ENCODE measurements around the gene CENPE. TPM values are rescaled to one million over a fixed set of nuclear protein-coding genes. Genes with fewer than 3 reads are reported as not detected.
A peak's percentile ranks its signal among the peaks of the same experiment; 100 is the strongest.
"Not testable (repeated sequence)": the region's sequence is repeated elsewhere in the genome, so short reads cannot be mapped to it uniquely, and the experiment has no call there.

CENPE gene
- total and polyA plus RNA-seq, 12 donors: 0.09 to 2.6 (median 0.61) TPM

DNA sequence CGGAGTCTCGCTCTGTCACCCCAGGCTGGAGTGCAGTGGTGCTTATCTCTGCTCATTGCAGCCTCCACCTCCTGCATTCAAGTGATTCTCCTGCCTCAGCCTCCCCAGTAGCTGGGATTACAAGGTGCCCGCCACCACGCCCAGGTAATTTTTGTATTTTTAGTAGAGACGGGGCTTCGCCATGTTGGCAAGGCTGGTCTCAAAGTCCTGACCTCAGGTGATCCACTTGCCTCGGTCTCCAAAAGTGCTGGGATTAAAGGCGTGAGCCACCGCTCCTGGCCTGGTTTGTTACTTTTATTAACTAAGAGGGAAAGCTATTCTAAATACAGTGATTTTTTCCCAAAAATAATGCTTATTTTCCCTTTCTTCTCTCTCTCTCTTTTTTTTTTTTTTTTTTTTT lies 866 bp upstream of the CENPE start:
- DNase-seq: no peak
- Histone ChIP-seq H3K36me3 (peaks cover 0 to 15% (median 0%) of the 10 kb centered on the region in 9 donors), H3K27me3 (peaks cover 0 to 5% (median 0%) of the 10 kb centered on the region in 7 donors), H3K27ac (peak overlapping the region in 1 of 10 donors; percentile 83), H3K9me3 (no peaks in the 10 kb centered on the region), H3K4me1 (peaks cover 0 to 16% (median 6%) of the 10 kb centered on the region in 9 donors), H3K4me3 (peak overlapping the region; percentile 52 to 82 (median 70))
- TF ChIP-seq, protein P1, sequence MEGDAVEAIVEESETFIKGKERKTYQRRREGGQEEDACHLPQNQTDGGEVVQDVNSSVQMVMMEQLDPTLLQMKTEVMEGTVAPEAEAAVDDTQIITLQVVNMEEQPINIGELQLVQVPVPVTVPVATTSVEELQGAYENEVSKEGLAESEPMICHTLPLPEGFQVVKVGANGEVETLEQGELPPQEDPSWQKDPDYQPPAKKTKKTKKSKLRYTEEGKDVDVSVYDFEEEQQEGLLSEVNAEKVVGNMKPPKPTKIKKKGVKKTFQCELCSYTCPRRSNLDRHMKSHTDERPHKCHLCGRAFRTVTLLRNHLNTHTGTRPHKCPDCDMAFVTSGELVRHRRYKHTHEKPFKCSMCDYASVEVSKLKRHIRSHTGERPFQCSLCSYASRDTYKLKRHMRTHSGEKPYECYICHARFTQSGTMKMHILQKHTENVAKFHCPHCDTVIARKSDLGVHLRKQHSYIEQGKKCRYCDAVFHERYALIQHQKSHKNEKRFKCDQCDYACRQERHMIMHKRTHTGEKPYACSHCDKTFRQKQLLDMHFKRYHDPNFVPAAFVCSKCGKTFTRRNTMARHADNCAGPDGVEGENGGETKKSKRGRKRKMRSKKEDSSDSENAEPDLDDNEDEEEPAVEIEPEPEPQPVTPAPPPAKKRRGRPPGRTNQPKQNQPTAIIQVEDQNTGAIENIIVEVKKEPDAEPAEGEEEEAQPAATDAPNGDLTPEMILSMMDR (IDR thresholded peaks at IDR 0.05): no peak
- intact Hi-C loops (cut with DNase I): no loop called here
- WGBS, 2 donors: 86 to 88% methylated on average over 9 of the region's 9 CpGs
- peak in 1 of 8 donors; percentile 6 for ATAC-seq

DNA sequence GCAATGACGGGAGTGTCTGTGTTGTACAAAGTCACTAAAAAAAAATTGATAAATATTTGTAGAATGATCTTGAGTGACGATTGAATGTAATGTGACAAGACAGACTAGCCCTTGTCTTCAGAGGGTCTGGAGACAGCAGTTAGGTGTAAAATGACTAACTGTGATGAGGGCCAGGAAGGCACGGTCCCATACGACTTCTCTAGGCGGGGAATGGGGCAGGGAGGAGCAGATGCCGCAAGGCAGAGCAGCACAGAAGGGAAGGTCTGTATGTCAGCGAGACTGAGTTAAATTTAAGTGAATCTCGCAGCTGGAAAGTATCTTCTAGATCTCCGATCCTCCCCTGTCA lies 405 bp downstream of the CENPE start:
- TF ChIP-seq, protein P1 (IDR thresholded peaks at IDR 0.05): no peak
- ATAC-seq: peak; percentile 17 to 71 (median 40)
- peaks cover 0 to 5% (median 0%) of the 10 kb centered on the region in 7 donors for H3K27me3 ChIP-seq
- intact Hi-C loops (cut with DNase I): no loop called here
- no peaks in the 10 kb centered on the region for H3K9me3 ChIP-seq
- H3K27ac ChIP-seq: peak overlapping the region in 4 of 10 donors; percentile 48 to 83 (median 66)
- peaks cover 0 to 16% (median 6%) of the 10 kb centered on the region in 9 donors for H3K4me1 ChIP-seq
- no peak for DNase-seq
- H3K36me3 ChIP-seq: peaks cover 0 to 24% (median 0%) of the 10 kb centered on the region in 9 donors
- 2% methylated on average over 9 of the region's 9 CpGs for WGBS, 2 donors
- H3K4me3 ChIP-seq: peak overlapping the region; percentile 52 to 82 (median 70)

DNA sequence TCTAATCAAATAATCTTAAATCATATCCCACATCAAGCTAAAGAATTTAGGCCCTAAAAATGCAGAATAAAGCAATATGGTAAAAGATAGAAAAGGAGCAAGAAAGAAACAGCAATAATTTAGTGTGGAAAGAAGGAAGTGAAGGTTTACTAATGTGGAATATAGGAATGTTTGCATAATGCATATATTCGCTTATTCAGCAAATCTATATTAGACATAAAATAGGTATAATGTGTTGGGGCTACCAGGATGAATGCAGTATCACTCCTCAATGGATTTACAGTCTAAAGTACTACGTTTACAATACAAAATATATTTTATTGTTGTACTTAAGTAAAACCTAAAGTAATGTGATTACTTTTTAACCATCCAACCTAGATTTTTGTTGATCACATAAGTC lies 4.7 kb downstream of the CENPE start:
- intact Hi-C loops (cut with DNase I): no loop called here
- DNase-seq: no peak
- Histone ChIP-seq H3K4me1 (peaks cover 0 to 11% (median 6%) of the 10 kb centered on the region in 9 donors), H3K4me3 (no peak overlapping the region), H3K27ac (no peak overlapping the region), H3K36me3 (peaks cover 0 to 29% (median 0%) of the 10 kb centered on the region in 9 donors), H3K27me3 (no peaks in the 10 kb centered on the region), H3K9me3 (no peaks in the 10 kb centered on the region)
- no peak for ATAC-seq
- TF ChIP-seq, protein P1 (IDR thresholded peaks at IDR 0.05): no peak
- WGBS, 2 donors: 95 to 96% methylated on average over 2 of the region's 2 CpGs

DNA sequence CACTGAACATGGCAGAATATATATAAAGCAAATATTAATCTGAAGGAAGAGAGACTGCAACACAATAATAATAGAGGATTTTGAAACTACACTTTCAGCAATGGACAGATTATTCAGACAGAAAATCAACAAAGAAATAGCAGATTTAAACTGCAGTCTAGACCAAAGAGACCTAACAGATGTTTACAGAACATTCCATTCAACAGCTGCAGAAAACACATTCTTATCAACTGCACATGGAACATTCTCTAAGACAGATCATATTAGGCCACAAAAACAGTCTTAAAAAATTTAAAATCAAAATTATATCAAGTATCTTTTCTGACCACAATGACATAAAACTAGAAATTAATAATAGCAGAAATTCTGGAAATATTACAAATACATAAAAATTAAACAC lies 27.1 kb downstream of the CENPE start:
- no peaks in the 10 kb centered on the region for H3K27me3 ChIP-seq
- H3K4me1 ChIP-seq: no peaks in the 10 kb centered on the region
- no peak overlapping the region for H3K27ac ChIP-seq
- peaks cover 0 to 44% (median 0%) of the 10 kb centered on the region in 9 donors for H3K36me3 ChIP-seq
- intact Hi-C loops (cut with DNase I): no loop called here
- DNase-seq: no peak
- H3K4me3 ChIP-seq: no peak overlapping the region
- TF ChIP-seq, protein P1 (IDR thresholded peaks at IDR 0.05): no peak
- no peak for ATAC-seq
- H3K9me3 ChIP-seq: peaks cover 0 to 23% (median 10%) of the 10 kb centered on the region in 11 donors

DNA sequence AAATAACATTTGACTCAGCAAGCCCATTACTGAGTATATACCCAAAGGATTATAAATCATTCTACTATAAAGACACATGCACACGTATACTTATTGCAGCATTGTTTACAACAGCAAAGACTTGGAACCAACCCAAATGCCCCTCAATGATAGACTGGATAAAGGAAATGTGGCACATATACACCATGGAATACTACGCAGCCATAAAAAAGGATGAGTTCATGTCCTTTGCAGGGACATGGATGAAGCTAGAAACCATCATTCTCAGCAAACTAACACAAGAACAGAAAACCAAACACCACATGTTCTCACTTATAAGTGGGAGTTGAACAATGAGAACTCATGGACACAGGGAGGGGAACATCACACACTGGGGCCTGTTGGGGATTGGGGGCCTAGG lies 28.4 kb downstream of the CENPE start:
- H3K27me3 ChIP-seq; intact Hi-C loops (cut with DNase I); DNase-seq; ATAC-seq; H3K4me3 ChIP-seq; H3K4me1 ChIP-seq; H3K27ac ChIP-seq: not testable (repeated sequence)
- H3K9me3 ChIP-seq: peaks cover 0 to 23% (median 10%) of the 10 kb centered on the region in 11 donors
- peaks cover 0 to 32% (median 0%) of the 10 kb centered on the region in 9 donors for H3K36me3 ChIP-seq
- 97 to 99% methylated on average over 2 of the region's 2 CpGs for WGBS, 2 donors
